ENCODE results near the gene VANGL1.

DNA sequence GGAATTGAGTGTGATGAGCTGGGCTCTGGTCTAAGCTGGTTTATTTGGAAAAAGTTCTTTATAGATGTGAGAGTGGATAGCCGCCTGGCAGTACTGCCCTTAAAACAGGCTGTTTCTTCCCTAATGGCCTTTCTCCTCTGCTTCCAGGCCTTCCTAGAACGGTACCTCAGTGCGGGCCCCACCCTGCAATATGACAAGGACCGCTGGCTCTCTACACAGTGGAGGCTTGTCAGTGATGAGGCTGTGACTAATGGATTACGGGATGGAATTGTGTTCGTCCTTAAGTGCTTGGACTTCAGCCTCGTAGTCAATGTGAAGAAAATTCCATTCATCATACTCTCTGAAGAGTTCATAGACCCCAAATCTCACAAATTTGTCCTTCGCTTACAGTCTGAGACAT, 49.2 kb downstream of the VANGL1 start:
- TF ChIP-seq, protein P1, sequence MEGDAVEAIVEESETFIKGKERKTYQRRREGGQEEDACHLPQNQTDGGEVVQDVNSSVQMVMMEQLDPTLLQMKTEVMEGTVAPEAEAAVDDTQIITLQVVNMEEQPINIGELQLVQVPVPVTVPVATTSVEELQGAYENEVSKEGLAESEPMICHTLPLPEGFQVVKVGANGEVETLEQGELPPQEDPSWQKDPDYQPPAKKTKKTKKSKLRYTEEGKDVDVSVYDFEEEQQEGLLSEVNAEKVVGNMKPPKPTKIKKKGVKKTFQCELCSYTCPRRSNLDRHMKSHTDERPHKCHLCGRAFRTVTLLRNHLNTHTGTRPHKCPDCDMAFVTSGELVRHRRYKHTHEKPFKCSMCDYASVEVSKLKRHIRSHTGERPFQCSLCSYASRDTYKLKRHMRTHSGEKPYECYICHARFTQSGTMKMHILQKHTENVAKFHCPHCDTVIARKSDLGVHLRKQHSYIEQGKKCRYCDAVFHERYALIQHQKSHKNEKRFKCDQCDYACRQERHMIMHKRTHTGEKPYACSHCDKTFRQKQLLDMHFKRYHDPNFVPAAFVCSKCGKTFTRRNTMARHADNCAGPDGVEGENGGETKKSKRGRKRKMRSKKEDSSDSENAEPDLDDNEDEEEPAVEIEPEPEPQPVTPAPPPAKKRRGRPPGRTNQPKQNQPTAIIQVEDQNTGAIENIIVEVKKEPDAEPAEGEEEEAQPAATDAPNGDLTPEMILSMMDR (IDR thresholded peaks at IDR 0.05), result no peak
- TF ChIP-seq, protein P2, sequence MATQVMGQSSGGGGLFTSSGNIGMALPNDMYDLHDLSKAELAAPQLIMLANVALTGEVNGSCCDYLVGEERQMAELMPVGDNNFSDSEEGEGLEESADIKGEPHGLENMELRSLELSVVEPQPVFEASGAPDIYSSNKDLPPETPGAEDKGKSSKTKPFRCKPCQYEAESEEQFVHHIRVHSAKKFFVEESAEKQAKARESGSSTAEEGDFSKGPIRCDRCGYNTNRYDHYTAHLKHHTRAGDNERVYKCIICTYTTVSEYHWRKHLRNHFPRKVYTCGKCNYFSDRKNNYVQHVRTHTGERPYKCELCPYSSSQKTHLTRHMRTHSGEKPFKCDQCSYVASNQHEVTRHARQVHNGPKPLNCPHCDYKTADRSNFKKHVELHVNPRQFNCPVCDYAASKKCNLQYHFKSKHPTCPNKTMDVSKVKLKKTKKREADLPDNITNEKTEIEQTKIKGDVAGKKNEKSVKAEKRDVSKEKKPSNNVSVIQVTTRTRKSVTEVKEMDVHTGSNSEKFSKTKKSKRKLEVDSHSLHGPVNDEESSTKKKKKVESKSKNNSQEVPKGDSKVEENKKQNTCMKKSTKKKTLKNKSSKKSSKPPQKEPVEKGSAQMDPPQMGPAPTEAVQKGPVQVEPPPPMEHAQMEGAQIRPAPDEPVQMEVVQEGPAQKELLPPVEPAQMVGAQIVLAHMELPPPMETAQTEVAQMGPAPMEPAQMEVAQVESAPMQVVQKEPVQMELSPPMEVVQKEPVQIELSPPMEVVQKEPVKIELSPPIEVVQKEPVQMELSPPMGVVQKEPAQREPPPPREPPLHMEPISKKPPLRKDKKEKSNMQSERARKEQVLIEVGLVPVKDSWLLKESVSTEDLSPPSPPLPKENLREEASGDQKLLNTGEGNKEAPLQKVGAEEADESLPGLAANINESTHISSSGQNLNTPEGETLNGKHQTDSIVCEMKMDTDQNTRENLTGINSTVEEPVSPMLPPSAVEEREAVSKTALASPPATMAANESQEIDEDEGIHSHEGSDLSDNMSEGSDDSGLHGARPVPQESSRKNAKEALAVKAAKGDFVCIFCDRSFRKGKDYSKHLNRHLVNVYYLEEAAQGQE (IDR thresholded peaks at IDR 0.05; ENCODE audit: insufficient read depth in 1 of 2, low read depth in 2 of 2, low read length in 1 of 2), result no peak
- TF ChIP-seq SIN3A (IDR thresholded peaks at IDR 0.05; ENCODE audit: borderline replicate concordance, insufficient read depth, low read depth, low read length) (no peak), POLR2AphosphoS5 (IDR thresholded peaks at IDR 0.05; ENCODE audit: low read depth, low read length) (no peak), TCF7L2 (IDR thresholded peaks at IDR 0.05; ENCODE audit: low read depth, low read length) (no peak)
